HG03354 (cell line): ENCODE results near the gene CLEC1B.
"Not testable (repeated sequence)": the region's sequence is repeated elsewhere in the genome, so short reads cannot be mapped to it uniquely, and the experiment has no call there.

Experiments
- ATAC-seq: cut with Tn5 transposase; IDR thresholded peaks from one replicate; pipeline ENCODE4 v1.9.1; 2021; ENCODE audit warnings: mild to moderate bottlenecking; ENCODE audit not compliant: unreplicated experiment, poor library complexity, severe bottlenecking

Gene CLEC1B

GRCh38 chr12:9976626-9977025 lies 22.3 kb downstream of the CLEC1B start:
- not testable (repeated sequence) for ATAC-seq

- no peak for ATAC-seq
Measured at GRCh38 chr12:9975614-9976013, 23.3 kb downstream of the CLEC1B start.

GRCh38 chr12:9974731-9975130 lies 24.2 kb downstream of the CLEC1B start:
- ATAC-seq: not testable (repeated sequence)

- ATAC-seq: no peak
Measured at GRCh38 chr12:9973949-9974348, 25.0 kb downstream of the CLEC1B start.

- ATAC-seq: no peak
Measured at GRCh38 chr12:9971181-9971580, 27.7 kb downstream of the CLEC1B start, which contains the start of gene CLEC12A. Gene CLEC12A, plus strand, starts transcription at chr12:9971409. Its CDS starts 188 bp downstream, at chr12:9971597.

GRCh38 chr12:9969673-9970072 lies 29.2 kb downstream of the CLEC1B start:
- ATAC-seq: no peak

- ATAC-seq: no peak
Measured at GRCh38 chr12:9961901-9962300, 37.0 kb downstream of the CLEC1B start.

- ATAC-seq: peak; percentile 88
Measured at GRCh38 chr12:9961106-9961505, 37.8 kb downstream of the CLEC1B start.

- ATAC-seq: no peak
Measured at GRCh38 chr12:9960590-9960989, 38.3 kb downstream of the CLEC1B start.

GRCh38 chr12:9957834-9958233 lies 41.1 kb downstream of the CLEC1B start:
- ATAC-seq: no peak

GRCh38 chr12:9952954-9953729 lies 45.8 kb downstream of the CLEC1B start:
- not testable (repeated sequence) for ATAC-seq

GRCh38 chr12:9951026-9951675 lies 47.8 kb downstream of the CLEC1B start:
- ATAC-seq: peak; percentile 50

- ATAC-seq: peak; percentile 96
Measured at GRCh38 chr12:9948606-9949296, 50.2 kb downstream of the CLEC1B start.

GRCh38 chr12:9947674-9948073 lies 51.2 kb downstream of the CLEC1B start:
- ATAC-seq: no peak

GRCh38 chr12:9944391-9944790 lies 54.5 kb downstream of the CLEC1B start:
- ATAC-seq: no peak

- no peak for ATAC-seq
Measured at GRCh38 chr12:9943240-9943639, 55.7 kb downstream of the CLEC1B start.
